Astrocyte of the spinal cord (primary cell): ENCODE data around the gene HIVEP3.

Experiments used
- DNase-seq: peaks from one replicate; pipeline ENCODE4 v3.0.0; 2011; ENCODE audit warnings: low read depth, low spot score
- H3K4me3 ChIP-seq: 2 replicates; pipeline ENCODE4 v1.5.1; 2011; ENCODE audit warnings: low read depth, mild to moderate bottlenecking, low read length, moderate library complexity
- in situ Hi-C: cut with HindIII; loops from 2 replicates; pipeline ENCODE4 v1.10.0; 2017; ENCODE audit warnings: low sequenced_read_pairs
- TF ChIP-seq, protein P1 (sequence below): IDR thresholded peaks from 2 replicates; pipeline ENCODE4 v1.5.1; 2012; ENCODE audit warnings: low read depth, mild to moderate bottlenecking, low read length, inconsistent platforms

Gene HIVEP3

DNA sequence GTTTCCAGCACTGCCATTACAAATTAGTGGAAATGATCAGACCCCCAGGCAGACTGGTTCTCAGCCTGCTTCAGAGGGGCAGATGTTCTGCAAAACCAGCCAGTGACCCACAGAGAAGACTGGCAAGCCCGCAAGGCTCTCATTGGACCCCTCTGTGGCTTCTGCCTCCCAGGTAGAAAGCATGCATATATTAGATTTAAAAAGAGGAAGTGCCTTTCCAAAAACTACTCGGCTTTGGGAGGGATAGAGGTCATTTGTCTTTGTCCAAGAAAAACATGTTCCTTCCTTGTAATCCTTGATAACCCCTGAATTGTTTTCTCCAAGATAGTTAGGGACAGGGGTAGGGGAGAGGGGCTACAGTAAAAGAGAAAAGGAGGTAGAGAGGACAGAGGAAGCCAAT is 11.8 kb downstream of the HIVEP3 start:
- DNase-seq, result no peak
- TF ChIP-seq, protein P1, sequence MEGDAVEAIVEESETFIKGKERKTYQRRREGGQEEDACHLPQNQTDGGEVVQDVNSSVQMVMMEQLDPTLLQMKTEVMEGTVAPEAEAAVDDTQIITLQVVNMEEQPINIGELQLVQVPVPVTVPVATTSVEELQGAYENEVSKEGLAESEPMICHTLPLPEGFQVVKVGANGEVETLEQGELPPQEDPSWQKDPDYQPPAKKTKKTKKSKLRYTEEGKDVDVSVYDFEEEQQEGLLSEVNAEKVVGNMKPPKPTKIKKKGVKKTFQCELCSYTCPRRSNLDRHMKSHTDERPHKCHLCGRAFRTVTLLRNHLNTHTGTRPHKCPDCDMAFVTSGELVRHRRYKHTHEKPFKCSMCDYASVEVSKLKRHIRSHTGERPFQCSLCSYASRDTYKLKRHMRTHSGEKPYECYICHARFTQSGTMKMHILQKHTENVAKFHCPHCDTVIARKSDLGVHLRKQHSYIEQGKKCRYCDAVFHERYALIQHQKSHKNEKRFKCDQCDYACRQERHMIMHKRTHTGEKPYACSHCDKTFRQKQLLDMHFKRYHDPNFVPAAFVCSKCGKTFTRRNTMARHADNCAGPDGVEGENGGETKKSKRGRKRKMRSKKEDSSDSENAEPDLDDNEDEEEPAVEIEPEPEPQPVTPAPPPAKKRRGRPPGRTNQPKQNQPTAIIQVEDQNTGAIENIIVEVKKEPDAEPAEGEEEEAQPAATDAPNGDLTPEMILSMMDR, result no peak
- no peak overlapping the region for H3K4me3 ChIP-seq
- in situ Hi-C loops, result no loop called here

DNA sequence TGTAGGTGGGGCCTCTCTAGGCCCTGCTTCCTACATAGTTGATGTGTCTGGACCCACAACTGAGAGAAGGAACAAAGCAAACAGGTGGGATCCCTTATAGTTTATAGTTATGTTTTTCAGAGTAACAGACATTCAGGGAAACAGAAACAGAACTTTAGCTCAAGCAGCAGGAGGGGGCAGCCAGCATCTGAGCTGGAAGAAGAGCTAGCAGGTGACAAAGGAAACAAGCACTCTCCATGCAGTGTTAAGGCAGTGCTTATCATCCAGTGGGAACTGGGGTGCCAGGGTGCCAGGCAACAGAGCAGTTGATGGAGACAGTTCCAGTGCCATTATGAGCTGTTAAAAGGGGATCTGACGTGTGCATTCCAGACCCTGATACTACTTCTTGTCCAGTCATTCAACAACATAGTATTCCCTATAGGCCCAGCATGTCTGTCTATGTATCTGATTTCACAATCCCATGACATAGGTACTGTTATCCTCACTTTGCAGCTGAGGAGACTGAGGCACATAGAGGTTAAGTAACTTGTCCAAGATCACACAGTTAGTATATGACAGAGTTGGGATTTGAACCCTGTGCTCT is 13.5 kb downstream of the HIVEP3 start:
- TF ChIP-seq, protein P1, result no peak
- DNase-seq, result no peak
- no peak overlapping the region for H3K4me3 ChIP-seq
- in situ Hi-C loops, result no loop called here

DNA sequence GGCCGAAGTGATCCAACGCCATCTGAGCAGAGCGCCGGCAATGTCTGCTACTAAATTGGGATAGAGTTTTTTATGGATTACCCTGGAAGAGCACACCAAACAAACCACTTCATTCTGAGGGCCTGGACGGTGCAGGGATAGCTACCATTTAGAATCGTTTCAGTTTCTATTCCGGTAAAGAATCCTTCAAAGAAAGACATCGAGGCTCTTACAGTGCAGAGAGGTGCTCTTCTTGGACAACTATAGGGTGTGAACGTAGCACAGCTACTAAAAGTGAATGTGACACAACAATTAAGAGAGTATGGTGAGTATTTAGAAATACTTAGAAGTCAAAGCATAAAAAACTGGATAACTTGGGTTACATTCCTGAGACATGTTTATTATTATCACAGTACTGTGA is 16.1 kb downstream of the HIVEP3 start:
- in situ Hi-C loops, result no loop called here
- no peak for DNase-seq
- TF ChIP-seq, protein P1, result no peak
- H3K4me3 ChIP-seq, result no peak overlapping the region

DNA sequence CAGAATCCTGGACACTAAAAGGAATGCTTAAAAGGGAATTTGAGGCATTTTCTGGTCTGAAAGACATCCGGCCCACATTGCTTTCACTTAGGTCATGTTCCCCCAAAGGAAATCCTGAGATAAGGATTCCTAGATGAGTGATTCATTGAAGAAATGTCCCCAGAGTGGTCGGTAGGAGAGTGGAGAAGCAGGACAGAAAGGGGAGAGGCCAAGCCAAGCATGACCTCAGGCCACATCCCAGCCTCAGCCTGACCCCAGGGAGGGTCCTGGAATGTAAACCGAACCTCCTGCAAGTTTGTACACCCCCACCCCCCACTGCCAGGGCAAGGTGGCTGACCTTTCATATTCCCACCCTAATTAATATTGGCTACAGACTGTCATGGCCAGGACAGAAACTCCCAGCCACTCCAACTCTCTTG is 16.6 kb downstream of the HIVEP3 start:
- H3K4me3 ChIP-seq, result no peak overlapping the region
- in situ Hi-C loops, result no loop called here
- TF ChIP-seq, protein P1, result no peak
- peak; percentile 71 for DNase-seq

DNA sequence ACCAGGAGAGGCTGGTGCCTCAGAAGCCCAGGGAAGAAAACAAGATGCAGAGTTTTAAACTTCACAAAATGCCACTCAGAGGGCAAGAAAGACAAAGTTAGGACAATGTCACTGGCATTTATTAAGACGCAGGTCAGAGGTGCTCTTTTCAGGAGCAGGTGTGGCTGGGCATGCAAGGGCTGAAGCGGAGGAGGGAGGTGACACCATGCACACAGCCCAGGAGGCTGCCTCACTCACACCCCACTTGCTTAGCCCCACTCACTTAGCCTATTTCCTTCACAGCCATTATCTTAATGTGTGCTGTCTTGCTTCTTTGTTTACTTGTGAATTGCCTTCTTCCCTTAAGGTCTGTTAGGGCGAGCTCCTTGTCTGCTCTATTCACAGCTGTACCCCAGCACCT is 17.2 kb downstream of the HIVEP3 start:
- no peak for DNase-seq
- in situ Hi-C loops, result no loop called here
- TF ChIP-seq, protein P1, result no peak
- no peak overlapping the region for H3K4me3 ChIP-seq

DNA sequence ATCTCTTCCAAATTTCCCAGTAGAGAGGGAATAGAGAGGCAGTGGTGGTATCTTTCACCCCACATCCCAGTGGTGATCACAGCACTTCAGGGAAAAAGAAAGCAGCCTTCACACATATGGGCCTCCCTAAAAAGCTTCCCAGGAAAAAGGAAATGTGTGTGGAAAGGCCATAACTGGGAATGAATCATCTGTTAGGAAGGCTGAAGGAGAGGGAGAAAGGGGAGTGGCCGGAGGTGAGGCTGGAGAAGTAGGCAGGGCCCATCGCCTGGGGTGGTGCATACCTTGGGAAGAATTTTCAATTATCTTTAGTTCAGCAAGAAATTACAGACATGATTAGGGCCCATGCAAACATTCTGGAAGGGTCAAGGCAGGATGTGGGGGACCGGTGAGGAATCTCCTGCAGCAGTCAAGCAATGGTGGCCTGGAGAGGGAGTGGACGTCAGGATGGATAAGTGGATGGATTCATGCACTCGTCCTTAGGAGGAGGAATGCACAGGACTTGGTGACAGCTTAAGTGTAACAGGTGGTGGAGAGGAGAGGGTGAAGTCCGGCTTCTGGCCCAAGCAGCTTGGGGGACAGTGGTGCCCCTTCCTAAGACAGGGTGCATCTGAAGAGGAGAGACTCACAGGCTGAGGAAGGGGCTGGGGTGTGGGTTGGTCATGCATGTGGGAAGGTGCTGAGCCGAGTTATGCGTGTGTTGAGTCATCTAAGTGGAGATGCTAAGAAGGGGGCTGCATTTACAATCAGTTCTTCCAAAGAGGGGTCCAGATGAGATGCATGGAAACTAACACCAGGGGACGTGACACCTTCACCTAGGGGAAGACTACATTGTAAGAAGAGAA is 17.9 kb downstream of the HIVEP3 start:
- no peak overlapping the region for H3K4me3 ChIP-seq
- TF ChIP-seq, protein P1, result no peak
- peak; percentile 47 for DNase-seq
- in situ Hi-C loops, result no loop called here
